Fibroblast of skin of abdomen (primary cell): ENCODE measurements around the gene SORL1-AS1.

Experiments used
- DNase-seq: peaks from one replicate; pipeline ENCODE4 v3.0.0-alpha.2; 2013

SORL1-AS1 gene

DNA sequence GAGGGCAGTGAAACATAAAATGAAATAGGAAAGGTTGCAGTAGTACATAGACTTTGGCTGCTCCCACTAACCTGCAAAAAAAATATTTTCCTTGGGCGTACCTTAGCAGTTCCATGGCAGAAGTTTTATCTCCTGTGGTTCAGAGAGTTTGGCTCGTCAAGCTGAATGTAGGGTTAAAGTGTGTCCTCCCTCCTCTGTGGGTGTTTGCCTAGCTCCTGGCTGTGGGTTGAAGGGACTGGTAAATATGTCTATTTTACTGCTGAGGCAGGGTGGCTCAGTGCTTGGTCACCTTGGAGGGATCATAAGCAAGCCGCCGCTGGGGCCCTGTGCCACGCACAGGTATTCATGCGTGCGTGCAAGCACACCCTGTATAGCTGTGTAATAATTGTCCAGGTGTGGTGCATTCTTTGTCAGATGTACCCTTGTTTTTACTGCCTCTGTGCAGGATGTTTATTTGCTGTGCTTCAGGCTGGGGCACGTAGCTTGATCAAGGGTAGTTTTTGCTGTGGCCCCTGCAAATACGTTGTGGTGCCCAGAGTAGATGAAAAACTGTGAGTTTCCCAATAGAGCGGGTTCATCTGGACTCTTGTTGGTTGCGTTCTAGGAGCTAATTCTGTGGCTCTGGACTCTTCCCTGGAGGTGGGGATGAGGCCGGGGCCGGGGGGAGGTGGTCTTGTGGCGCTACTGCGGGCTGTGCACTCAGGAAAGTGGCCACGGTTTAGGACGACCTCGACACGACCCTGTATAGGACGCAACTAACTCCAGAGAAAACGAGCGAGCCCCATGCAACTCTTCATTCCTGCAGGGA is 1.4 kb downstream of the SORL1-AS1 start:
- DNase-seq = no peak

DNA sequence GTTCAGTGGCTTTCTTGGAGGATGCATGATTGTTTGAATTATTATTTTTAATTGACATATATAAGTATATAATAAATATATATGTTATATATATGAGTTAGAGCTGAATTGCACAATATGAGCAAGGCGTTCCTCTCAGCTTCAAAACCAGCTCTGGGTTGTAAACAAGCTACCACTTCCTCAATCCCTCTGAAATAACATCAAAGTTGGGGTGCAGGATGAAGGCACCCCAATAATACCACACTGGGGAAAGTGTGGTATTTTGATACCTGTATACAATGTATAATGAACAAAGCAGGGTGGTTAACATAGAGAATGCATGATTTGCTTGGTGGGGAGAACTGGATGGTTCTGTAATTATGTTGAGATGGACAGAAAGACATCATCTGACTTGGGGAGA is 2.4 kb downstream of the SORL1-AS1 start:
- no peak for DNase-seq

DNA sequence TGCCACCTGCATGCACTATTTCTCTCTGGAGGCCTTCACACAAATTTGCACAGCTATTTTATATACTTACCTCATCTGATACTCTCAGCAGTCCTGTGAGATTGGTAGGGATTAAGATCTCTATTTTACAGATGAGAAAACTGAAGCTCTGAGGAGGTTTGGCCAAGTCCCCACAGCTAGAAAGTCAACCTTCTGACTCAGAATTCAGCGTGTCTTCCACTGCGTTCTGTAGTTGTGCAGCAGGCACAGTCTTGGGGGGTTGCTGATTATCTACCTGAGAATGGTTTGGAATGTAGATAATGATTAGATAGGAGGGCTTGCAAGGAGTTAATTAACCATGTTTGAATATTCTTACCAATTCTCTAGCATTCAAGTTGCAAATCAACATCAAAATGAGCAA is 3.1 kb downstream of the SORL1-AS1 start:
- no peak for DNase-seq

DNA sequence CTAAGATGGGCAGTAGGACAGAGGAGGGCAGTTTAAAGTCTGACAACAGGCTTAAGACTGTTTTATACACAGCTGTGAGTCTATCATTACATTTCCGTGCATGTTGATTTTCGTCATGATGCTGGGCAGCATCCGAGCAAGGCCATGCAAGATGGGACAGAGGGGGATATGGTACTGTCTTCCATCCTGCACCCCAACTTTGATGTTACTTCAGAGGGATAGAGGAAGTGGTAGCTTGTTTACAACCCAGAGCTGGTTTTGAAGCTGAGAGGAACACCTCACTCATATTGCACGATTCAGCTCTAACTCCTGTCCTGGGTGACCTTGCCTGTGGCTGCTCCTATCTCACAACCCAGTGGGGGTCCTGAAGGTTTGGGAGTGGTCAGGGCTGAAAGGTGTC is 3.6 kb downstream of the SORL1-AS1 start:
- no peak for DNase-seq

DNA sequence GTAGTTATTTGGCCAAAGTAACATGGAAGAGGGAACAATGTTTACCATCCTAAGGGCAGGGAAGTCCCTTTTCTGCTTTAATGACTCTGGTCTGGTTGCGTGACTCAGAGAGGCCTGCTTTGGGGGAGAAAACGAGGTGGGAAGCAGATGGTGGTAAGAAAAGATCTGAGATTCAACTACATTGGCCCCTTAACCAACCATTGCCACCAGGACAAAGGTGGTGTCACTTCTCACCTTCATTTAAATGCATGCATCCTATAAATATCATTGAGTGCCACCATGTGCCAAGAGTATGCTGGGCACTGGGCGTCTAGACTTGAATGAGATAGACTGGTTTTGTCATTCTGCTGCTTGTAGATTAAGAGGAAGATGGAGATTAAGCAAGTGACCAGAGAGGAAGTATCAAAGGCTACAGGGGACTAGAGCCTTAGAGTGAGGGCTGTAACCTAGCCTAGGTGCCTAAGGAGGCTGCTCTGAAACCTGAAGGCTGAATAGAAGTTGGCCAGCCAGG is 4.3 kb downstream of the SORL1-AS1 start:
- DNase-seq = no peak

DNA sequence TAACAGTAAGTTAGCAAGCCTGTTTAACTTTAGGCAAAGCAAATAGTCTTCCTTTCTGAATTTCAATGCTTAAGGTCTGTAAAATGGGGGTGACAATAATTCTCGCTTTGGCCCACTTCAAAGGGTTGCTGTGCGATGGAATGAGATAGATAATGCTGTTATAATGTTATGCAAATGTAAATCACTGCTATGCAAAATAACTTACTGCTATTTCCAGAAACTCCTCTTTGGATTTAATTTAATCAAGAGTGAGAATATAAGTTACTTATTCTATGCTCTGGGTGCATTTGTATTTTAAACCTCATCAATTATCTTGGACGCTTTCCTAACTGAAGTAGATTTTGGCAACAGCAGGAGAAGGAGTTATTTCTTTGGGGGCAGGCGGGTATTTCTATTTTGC is 4.8 kb downstream of the SORL1-AS1 start:
- no peak for DNase-seq

DNA sequence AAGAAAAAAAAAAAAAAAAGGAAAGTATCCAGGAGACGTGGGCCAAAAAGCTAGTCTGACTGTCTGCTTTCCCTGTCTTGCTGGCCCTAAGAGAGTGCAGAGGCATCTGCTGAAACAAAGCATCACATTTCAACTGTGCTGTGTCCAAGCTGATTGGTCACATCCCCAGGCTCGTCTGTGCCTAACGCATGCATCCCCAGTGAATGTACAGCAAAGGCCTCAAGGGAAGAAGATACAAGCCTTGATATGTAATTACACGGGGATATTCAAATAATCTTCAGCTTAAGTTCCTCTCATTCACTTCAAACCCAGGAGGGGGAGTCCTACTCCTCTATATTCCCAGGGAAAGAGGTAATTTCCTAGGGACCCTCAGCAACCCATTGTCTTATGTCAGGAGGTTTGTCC is 6.0 kb downstream of the SORL1-AS1 start:
- DNase-seq = peak; percentile 76

DNA sequence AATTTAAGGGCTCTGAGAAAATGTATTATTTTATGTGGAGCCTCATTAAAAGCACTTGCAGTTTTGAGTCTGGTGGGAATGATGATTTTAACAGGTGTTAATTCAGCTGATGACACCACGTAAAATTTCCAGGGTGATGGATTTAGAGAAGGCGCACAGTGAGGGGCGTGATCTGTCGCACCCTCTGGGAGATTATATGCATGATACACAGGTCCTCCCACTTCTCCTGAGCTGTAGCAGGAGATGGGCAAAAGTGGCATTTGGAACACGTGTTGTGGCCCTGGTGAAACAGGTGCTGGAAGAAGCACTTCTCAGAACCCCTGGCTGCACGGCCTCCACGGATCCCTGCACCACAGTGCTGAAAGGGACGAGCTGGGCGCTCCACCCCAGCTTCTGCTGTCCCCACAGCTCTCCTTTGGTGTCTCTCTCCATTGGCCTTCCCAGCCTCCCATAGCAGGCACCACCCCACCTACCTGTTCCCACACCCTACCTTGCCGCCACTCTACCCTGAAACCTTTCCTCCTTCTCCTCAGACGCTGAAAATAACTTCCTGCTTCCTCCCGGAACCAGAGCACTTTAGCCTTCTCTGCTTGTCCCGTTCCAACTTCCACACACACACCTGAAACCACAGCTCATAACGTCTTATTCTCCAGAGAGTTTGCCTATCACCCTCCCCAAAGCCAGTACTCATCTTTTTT is 7.5 kb downstream of the SORL1-AS1 start:
- no peak for DNase-seq

DNA sequence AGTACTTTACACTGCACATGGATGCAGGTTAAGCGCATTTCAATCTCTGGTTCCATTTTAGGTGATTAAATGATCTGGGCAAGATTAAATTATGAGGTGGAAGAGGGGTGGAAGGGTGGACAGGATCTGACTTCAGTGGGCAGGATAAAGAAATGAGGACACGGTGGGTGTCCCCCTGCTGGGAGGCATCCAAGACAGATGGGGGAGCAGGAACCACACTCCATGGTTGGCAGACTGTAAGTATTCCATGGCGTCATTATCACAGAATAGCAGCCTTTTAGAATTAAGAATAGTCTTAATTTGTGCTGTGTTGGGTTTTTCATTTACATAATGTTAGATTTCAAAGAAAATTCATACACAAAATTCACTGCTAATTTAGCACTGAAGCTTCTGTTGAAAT is 8.2 kb downstream of the SORL1-AS1 start:
- no peak for DNase-seq

DNA sequence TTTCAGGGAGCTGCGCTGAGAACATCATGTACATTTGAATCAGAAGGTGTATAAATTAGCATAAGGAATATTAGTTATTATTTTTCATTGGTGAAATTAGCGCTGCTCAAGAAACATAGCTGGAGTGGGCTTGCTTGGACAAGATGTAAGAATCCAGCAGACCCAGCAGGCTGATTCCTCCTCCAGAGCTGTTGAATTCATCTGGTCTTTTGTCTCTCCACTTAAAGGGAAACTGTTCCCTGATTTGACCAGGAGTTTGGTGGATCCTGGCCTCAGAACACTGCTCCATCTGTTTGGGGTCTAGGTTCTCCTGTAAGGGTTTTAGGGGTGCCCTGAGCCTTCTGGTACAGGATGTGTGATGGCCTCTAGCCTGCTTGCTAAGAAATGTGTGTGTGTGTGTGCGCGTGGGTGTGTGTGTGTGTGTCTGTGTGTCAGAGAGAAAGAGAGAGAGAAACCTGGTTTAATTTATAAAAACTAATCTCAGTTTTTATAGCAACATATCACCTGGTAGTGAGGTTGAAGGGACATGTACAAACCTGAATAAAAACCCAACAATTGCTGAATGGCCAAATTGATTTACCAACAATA is 9.0 kb downstream of the SORL1-AS1 start:
- no peak for DNase-seq

DNA sequence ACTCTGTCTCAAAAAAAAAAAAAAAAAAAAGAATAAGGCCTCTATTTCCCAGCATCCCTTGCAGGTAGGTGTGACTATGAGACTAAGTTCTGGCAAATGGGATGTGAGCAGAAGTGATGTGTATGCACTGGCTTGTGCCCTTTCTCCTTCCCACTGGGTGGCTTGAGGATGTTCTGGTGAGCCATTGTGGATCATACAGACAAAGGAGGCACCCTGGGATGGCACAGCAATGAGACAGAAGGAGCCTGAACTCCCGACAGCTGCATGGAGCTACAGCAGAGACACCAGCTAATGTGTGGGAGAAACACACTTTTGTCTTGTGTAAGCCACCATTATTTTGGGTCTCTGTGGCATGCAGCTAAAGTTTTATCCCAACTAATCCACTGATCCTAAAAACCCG is 11.2 kb downstream of the SORL1-AS1 start:
- no peak for DNase-seq

DNA sequence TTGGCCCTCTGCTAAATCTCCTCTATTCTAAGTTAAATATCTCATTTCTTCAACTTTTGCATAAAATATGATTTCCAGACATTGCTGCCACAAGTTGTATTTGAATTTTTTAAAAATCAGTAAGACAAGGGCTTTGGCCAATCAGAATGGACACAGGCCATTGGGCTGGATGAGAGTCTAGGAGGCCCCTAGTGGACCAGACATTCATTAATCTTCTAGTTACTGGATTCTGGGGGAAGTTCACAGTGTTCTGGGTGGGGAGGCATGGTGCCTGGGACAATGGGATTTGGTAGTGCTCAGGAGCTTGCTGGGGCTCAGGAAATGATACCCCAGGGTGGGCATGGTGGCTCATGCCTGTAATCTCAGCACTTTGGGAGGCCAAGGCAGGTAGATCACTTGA is 13.0 kb downstream of the SORL1-AS1 start:
- no peak for DNase-seq

DNA sequence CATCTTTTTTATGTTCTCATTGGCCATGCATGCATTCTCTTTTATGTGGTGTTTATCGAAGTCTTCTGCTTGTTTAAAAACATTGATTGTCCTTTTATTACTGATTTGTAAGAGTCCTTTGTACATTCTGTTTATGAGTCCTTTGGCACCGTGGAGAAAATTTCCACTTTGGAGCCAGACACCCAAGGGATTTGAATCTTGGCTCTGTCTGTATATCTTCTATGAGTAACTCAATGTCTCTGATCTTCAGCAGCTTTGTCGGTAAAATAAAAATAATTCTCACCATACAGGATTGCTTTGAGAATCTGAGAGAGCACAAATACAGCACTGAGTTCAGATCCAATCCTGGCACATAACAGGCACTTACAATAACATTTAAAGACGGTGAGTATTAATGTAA is 13.4 kb downstream of the SORL1-AS1 start:
- DNase-seq = no peak

DNA sequence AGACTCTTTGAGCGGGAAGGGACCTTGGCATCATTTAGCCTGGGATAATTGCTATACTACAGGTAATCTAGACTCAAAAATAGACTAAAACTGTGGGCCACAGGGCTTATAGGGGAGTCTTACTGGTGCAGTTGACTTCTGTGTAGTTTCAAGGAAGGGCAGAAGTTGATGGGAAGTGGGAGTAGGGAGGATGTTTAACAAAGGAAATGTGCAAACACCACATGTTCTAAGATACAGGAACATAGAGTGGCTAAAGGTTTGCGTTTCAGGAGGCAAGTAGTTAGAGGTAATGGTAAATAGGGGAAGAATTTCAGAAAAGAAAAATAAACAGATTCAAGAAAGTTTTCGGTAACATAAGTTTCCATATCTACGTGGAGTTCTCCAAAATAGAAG is 15.1 kb downstream of the SORL1-AS1 start:
- no peak for DNase-seq

DNA sequence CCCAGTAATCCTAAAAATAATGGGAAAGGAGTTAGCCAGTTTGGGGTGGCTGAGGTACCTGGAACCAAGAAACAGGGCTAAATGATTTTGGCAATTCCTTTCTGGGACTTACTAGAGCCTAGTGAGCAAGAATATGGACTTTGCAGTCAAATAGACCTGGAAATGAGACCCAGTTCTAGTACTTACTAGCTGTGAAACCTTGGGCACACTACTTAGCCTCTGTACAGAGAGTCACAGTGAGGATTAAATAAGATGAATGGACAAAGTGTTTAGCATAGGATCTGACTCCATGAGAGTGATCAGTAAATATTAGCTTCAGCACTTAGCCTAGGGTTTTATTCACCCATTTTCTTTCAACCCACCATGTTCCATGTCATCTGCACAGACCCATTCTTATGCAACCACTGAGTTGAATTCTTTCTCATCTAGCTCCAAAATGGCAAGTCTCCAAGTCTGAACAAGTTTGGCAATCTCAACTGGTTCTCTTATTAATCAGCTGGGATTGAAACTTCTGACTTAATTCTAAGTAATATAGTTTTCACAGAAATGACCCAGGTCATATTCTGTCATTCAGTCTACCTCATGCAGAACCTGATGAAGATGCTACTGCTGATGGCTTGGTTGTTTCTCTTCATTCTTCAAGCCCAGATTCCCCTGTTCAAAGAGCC is 15.6 kb downstream of the SORL1-AS1 start:
- peak; percentile 60 for DNase-seq

DNA sequence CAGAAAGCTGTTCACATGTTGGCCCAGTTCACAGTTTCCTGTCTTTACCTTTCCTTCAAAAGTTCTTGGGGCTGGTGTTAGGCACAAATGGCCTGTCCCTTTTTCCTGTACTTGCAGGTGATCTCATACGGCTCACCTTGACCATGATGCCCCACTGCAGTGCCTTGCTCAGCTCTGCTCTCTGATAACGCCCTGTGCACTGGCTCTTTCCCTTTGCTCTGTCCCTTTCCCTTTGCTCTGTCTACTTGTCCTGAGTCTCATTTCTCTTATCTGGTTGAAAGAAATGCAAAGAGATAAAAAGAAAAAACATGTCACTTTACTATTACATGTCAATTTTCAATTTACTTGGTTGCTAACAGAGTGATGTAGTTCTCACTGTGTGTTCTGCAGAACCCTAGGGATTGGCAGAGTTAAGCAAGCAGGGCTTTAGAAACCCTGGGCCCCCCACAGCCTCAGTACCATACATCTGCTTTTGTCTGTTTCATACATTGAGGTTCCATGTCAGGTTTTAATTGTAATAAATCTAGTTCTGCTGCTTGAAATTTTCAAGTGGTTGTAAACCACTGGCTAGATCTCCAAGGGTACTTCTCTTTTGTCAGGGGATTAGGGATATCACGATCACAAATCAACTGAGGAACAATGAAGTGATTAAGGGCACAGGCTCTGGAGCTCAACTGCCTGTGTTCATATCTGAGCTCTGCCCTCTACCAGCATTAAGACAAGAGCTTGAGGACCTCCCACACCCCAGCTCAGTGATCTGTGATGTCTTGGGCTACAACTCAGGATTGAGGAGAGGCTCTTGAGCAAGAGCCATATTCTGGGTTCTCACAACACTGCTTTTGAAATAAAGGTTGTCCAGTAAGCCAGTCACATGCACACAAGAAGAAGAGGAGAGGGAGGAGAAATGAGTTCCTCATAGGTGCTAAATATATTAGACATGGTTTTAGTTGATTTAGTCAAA is 16.9 kb downstream of the SORL1-AS1 start:
- no peak for DNase-seq

DNA sequence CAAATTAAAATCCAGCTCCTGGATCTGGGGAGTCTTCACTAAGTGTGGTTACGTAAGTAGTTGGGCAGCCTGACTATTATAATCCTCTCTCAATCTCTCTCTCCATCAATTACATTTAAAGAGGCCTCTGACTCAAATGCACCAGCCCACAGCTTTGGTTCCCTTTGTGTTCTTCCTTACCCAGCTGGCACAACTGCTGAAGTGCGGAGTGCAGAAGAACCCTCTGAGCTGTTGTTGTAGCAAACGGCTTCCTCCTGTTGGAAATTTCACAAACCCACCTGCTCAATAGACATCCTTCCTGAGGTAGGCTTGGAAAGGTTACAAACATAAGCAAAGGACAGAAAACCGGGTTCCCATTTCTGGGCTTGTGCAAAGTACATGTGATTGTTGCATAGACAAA is 17.6 kb downstream of the SORL1-AS1 start:
- DNase-seq = no peak

DNA sequence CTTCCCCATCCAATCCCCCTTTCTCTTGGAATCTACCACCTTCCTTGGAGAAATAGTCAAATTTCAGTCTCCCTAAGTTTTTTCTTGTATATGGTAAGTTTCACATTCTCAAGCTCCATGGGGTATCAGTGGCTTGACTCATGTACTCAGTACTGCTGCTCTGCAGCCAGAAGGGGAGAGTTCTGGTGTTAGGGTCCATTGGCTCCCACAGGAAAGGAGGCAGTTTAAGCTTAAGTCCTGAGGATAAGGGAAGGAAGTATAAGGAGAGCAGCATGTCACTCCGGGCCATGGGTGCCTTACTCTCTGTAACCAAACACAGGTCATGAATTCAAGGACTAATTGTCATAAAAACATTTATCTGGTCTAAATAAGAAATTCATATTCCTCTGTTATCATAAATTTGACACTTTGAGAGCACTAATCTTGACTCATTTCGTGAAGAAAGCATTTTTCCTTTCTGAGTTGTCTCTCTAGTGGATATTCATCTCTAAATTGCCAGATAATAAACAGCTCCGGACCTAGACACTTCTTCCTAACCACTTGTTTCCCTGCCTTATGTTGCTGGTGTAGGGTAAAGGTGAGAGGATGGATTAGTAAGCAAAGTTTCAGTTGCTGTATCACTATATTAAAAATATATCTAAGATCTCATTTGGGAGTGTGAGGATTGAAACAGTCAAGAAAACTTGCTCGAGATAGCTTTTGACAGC is 20.8 kb downstream of the SORL1-AS1 start:
- DNase-seq = no peak

DNA sequence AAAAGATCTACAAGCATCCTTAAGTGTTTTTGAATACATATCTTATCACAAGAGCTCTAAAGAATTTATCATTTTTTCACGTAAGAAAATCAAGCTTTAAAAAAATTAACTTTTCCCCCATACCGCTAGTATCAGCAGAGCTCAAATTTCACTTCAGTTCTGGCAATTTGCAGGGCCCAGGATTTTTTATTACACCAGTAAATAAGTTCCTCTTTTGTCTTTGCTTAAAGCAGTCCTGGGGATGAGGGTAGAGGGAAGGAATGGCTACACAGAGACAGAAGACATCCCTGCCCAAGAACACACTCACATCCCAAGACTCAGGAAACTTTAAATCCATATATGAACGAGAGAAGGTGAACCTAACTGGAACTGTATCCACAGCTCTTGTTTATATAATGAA is 23.2 kb downstream of the SORL1-AS1 start:
- DNase-seq = no peak

DNA sequence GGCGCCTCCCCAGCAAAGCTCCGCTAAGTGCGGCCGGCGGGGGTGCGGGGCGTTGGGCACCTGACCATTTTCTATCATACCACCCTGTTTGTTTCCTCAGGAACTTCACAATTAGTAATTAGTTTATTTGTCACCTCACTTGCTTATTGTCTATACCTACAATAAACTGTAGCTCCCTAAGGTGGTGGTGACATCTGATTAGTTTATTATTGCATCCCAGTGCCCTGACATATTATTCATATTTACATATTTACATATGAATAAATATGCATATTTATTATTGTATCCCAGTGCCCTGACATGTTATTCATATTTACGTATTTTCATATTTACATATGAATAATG is 25.4 kb downstream of the SORL1-AS1 start:
- no peak for DNase-seq
